Gastroesophageal sphincter (tissue), 4 donors: ENCODE measurements around the gene OSCP1. TPM values are rescaled to one million over a fixed set of nuclear protein-coding genes. Genes with fewer than 3 reads are reported as not detected.

Experiments
- ATAC-seq: fragments of 150-250 bp; one replicate; pipeline ENCODE4 v1.9.1; 2016; ENCODE audit warnings: mild to moderate bottlenecking, moderate library complexity
- H3K27ac ChIP-seq, 4 donors: fragments of 200-600 bp; sonication (generic) in 3 of 4; 1 replicate in 3 of 4; 2 replicates in 1 of 4; pipeline ENCODE4 v1.5.1; 2016 to 2019
- H3K27me3 ChIP-seq: fragments of 200-600 bp; sonication (generic); one replicate; pipeline ENCODE4 v1.5.1; 2019
- H3K36me3 ChIP-seq, 2 donors: fragments of 200-600 bp; sonication (generic); one replicate each; pipeline ENCODE4 v1.5.1; 2019; ENCODE audit warnings: control low read depth in 1 of 2
- H3K4me1 ChIP-seq, 3 donors: fragments of 200-600 bp; sonication (generic); 1 replicate in 2 of 3; 2 replicates in 1 of 3; pipeline ENCODE4 v1.5.1; 2016 to 2019; ENCODE audit warnings: control low read depth in 2 of 3
- H3K4me3 ChIP-seq, 2 donors: fragments of 200-600 bp; sonication (generic); one replicate each; pipeline ENCODE4 v1.5.1; 2019; ENCODE audit warnings: mild to moderate bottlenecking in 1 of 2, moderate library complexity in 1 of 2
- H3K9me3 ChIP-seq, 3 donors: fragments of 200-600 bp; sonication (generic); one replicate each; pipeline ENCODE4 v1.5.1; 2017 to 2019; ENCODE audit warnings: control low read depth in 2 of 3
- CTCF ChIP-seq, 4 experiments: fragments of 200-600 bp in 2 of 4; fragments of 450-650 bp in 2 of 4; sonication (generic) in 1 of 4; IDR thresholded peaks; one replicate each; pipeline ENCODE4 v1.5.1; 2017 to 2019; ENCODE audit warnings: antibody characterized with exemption in 4 of 4, mild to moderate bottlenecking in 2 of 4, moderate library complexity in 2 of 4
- EP300 ChIP-seq: sonication (generic); formaldehyde crosslinking; IDR thresholded peaks from one replicate; pipeline ENCODE4 v1.6.1; 2017; ENCODE audit warnings: antibody characterized with exemption, mild to moderate bottlenecking
- POLR2A ChIP-seq, 2 donors: fragments of 450-650 bp; IDR thresholded peaks; one replicate each; pipeline ENCODE4 v1.6.1; 2017; ENCODE audit warnings: antibody characterized with exemption in 2 of 2, mild to moderate bottlenecking in 2 of 2, moderate library complexity in 1 of 2
- POLR2AphosphoS5 ChIP-seq: sonication (generic); formaldehyde crosslinking; IDR thresholded peaks from one replicate; pipeline ENCODE4 v1.6.1; 2017; ENCODE audit warnings: antibody characterized with exemption
- WGBS, 2 donors: methylation state at CpG; one replicate each; pipeline ENCODE4 v1.1.5; 2018; ENCODE audit warnings: low coverage in 1 of 2; 5-methylcytosine and 5-hydroxymethylcytosine counted together
- total RNA-seq, 4 donors: library from RNA; depleted of rRNA; stranded (reverse); fragments of >200 nt; gene quantifications; one replicate each; pipeline ENCODE4 v1.1.0, GENCODE V29; 2016

The OSCP1 gene
- total RNA-seq, 4 donors from 2014 or later = 6.5 to 13.9 (median 10.0) TPM

- H3K4me1 ChIP-seq = peaks cover 0 to 41% (median 6%) of the 10 kb centered on the region in 3 donors
Observed at GRCh38 chr1:36397378-36398230, 52.6 kb downstream of the OSCP1 start, which contains the start of gene LSM10. TSS of gene LSM10 (minus strand) at chr1:36397908. CDS start at chr1:36394129, 3,779 bp downstream.

GRCh38 chr1:36397083-36397377 is 53.2 kb downstream of the OSCP1 start:
- TF ChIP-seq POLR2AphosphoS5 (no peak), EP300 (no peak), CTCF (IDR thresholded peaks at IDR 0.05) (no peak), POLR2A (IDR thresholded peaks at IDR 0.05) (no peak)
- Histone ChIP-seq H3K4me1 (peaks cover 0 to 41% (median 6%) of the 10 kb centered on the region in 3 donors), H3K27me3 (no peaks in the 10 kb centered on the region), H3K27ac (peak overlapping the region; percentile 85 to 98 (median 97)), H3K36me3 (peaks cover 0 to 23% of the 10 kb centered on the region in 2 donors), H3K9me3 (no peaks in the 10 kb centered on the region), H3K4me3 (peak overlapping the region; percentile 69 to 79)
- peak; percentile 42 for ATAC-seq
- WGBS, 2 donors = no CpG with 5 or more reads among the region's 5 CpGs

More at GRCh38 chr1:36397378-36398230, 52.6 kb downstream of the OSCP1 start, which contains the start of gene LSM10:
- 0% methylated on average over 5 to 7 of the region's 60 CpGs for WGBS, 2 donors
- no peaks in the 10 kb centered on the region for H3K9me3 ChIP-seq
- ATAC-seq = peak; percentile 97
- H3K36me3 ChIP-seq = peaks cover 0 to 17% of the 10 kb centered on the region in 2 donors
- H3K27ac ChIP-seq = peak within 1 kb of the TSS; percentile 85 to 98 (median 97)
- TF ChIP-seq POLR2AphosphoS5 = peak; percentile 99
- no peak for TF ChIP-seq EP300
- TF ChIP-seq CTCF (IDR thresholded peaks at IDR 0.05) = peak in 1 of 4 experiments; percentile 26
- TF ChIP-seq POLR2A (IDR thresholded peaks at IDR 0.05) = peak; percentile 96 to 97
- no peaks in the 10 kb centered on the region for H3K27me3 ChIP-seq
- H3K4me3 ChIP-seq = peak within 1 kb of the TSS; percentile 69 to 79

- peaks cover 0 to 29% of the 10 kb centered on the region in 2 donors for H3K36me3 ChIP-seq
- peaks cover 0 to 41% (median 6%) of the 10 kb centered on the region in 3 donors for H3K4me1 ChIP-seq
- H3K9me3 ChIP-seq = no peaks in the 10 kb centered on the region
- no peak for ATAC-seq
- no peaks in the 10 kb centered on the region for H3K27me3 ChIP-seq
- WGBS, 2 donors = 71 to 80% methylated on average over 5 to 6 of the region's 6 CpGs
- TF ChIP-seq POLR2A (IDR thresholded peaks at IDR 0.05) (no peak), CTCF (IDR thresholded peaks at IDR 0.05) (no peak), EP300 (no peak), POLR2AphosphoS5 (no peak)
- H3K4me3 ChIP-seq = peak overlapping the region in 1 of 2 donors; percentile 79
- peak overlapping the region in 3 of 4 donors; percentile 96 to 98 (median 98) for H3K27ac ChIP-seq
Observed at GRCh38 chr1:36396359-36396758, 53.9 kb downstream of the OSCP1 start.

GRCh38 chr1:36393686-36394085 is 56.6 kb downstream of the OSCP1 start:
- no CpG with 5 or more reads among the region's 19 CpGs for WGBS, 2 donors
- no peaks in the 10 kb centered on the region for H3K27me3 ChIP-seq
- no peak for ATAC-seq
- peaks cover 0 to 46% of the 10 kb centered on the region in 2 donors for H3K36me3 ChIP-seq
- peaks cover 0 to 57% (median 12%) of the 10 kb centered on the region in 3 donors for H3K4me1 ChIP-seq
- H3K27ac ChIP-seq = no peak overlapping the region
- H3K4me3 ChIP-seq = no peak overlapping the region
- no peaks in the 10 kb centered on the region for H3K9me3 ChIP-seq
- TF ChIP-seq POLR2A (IDR thresholded peaks at IDR 0.05) (no peak), CTCF (IDR thresholded peaks at IDR 0.05) (no peak), POLR2AphosphoS5 (no peak), EP300 (no peak)
